GM23338 (cell line): ENCODE measurements around the gene ABAT. TPM values are rescaled to one million over a fixed set of nuclear protein-coding genes. Genes with fewer than 3 reads are reported as not detected.

Experiments used
- ATAC-seq: fragments of 200-7000 bp; cut with Tn5 transposase; 3 replicates; pipeline ENCODE4 v1.9.1; 2020
- DNase-seq: peaks from one replicate; pipeline ENCODE4 v3.0.0-alpha.2; 2015; ENCODE audit warnings: low spot score
- H2AFZ ChIP-seq: fragments of 200-600 bp; sonication (generic); 2 replicates; pipeline ENCODE4 v1.8.0; 2016; ENCODE audit warnings: antibody characterized with exemption, mild to moderate bottlenecking, moderate library complexity
- H3F3A ChIP-seq: fragments of 200-600 bp; sonication (generic); replicated peaks from 2 replicates; pipeline ENCODE4 v1.8.0; 2017; ENCODE audit warnings: antibody characterized with exemption, mixed run types, low read depth
- H3K27ac ChIP-seq: fragments of 200-600 bp; sonication (generic); 2 replicates; pipeline ENCODE4 v1.6.1; 2016; ENCODE audit warnings: low read depth
- H3K27me3 ChIP-seq: fragments of 200-600 bp; sonication (generic); 2 replicates; pipeline ENCODE4 v1.8.0; 2016; ENCODE audit warnings: mild to moderate bottlenecking, mixed run types, moderate library complexity; ENCODE audit not compliant: insufficient read depth
- H3K36me3 ChIP-seq: fragments of 200-600 bp; sonication (generic); 2 replicates; pipeline ENCODE4 v1.8.0; 2016; ENCODE audit warnings: mild to moderate bottlenecking; ENCODE audit not compliant: insufficient read depth
- H3K4me1 ChIP-seq: fragments of 200-600 bp; sonication (generic); 2 replicates; pipeline ENCODE4 v1.8.0; 2016; ENCODE audit warnings: mild to moderate bottlenecking, moderate library complexity; ENCODE audit not compliant: insufficient read depth
- H3K4me2 ChIP-seq: fragments of 200-600 bp; sonication (generic); 2 replicates; pipeline ENCODE4 v1.7.1; 2017; ENCODE audit warnings: mixed run types
- H3K4me3 ChIP-seq: fragments of 200-600 bp; sonication (generic); 2 replicates; pipeline ENCODE4 v1.6.1; 2016; ENCODE audit warnings: mixed run types
- H3K79me2 ChIP-seq: fragments of 200-600 bp; sonication (generic); replicated peaks from 2 replicates; pipeline ENCODE4 v1.8.0; 2017; ENCODE audit warnings: mild to moderate bottlenecking; ENCODE audit not compliant: insufficient read depth
- H3K9me2 ChIP-seq: fragments of 200-600 bp; sonication (generic); 2 replicates; pipeline ENCODE4 v1.8.0; 2017; ENCODE audit not compliant: insufficient read depth
- H4K20me1 ChIP-seq: fragments of 200-600 bp; sonication (generic); replicated peaks from 2 replicates; pipeline ENCODE4 v1.8.0; 2017; ENCODE audit warnings: mild to moderate bottlenecking; ENCODE audit not compliant: insufficient read depth
- H3K27ac Mint-ChIP-seq: 2 replicates; pipeline ENCODE4 v1.8.0; 2020; ENCODE audit warnings: inconsistent platforms, mild to moderate bottlenecking, moderate library complexity, mixed read lengths
- H3K27me3 Mint-ChIP-seq: 3 replicates; pipeline ENCODE4 v1.8.0; 2022; ENCODE audit warnings: low read depth, mild to moderate bottlenecking, moderate library complexity, mixed read lengths, inconsistent platforms; ENCODE audit not compliant: insufficient read depth, poor library complexity
- H3K36me3 Mint-ChIP-seq: 3 replicates; pipeline ENCODE4 v1.8.0; 2021; ENCODE audit warnings: low read depth, mild to moderate bottlenecking, inconsistent platforms, moderate library complexity, mixed read lengths
- H3K4me1 Mint-ChIP-seq: 3 replicates; pipeline ENCODE4 v1.8.0; 2020; ENCODE audit warnings: mild to moderate bottlenecking, inconsistent platforms, mixed read lengths
- H3K4me3 Mint-ChIP-seq: 3 replicates; pipeline ENCODE4 v1.8.0; 2021; ENCODE audit warnings: moderate library complexity, mild to moderate bottlenecking, inconsistent platforms, mixed read lengths
- H3K9me3 Mint-ChIP-seq: 3 replicates; pipeline ENCODE4 v1.8.0; 2020; ENCODE audit warnings: moderate library complexity, mild to moderate bottlenecking, inconsistent platforms, mixed read lengths
- EZH2 ChIP-seq: fragments of 200-600 bp; sonication (generic); IDR thresholded peaks from one replicate; pipeline ENCODE4 v1.8.0; 2017; ENCODE audit warnings: antibody characterized with exemption, mild to moderate bottlenecking, low read depth; ENCODE audit not compliant: unreplicated experiment
- EZH2phosphoT487 ChIP-seq: fragments of 200-600 bp; sonication (generic); IDR thresholded peaks from one replicate; pipeline ENCODE4 v1.8.1; 2018; ENCODE audit warnings: antibody characterized with exemption; ENCODE audit not compliant: unreplicated experiment
- NANOG ChIP-seq: IDR thresholded peaks from 2 replicates; pipeline ENCODE4 v1.6.1; 2016; ENCODE audit warnings: antibody characterized with exemption, borderline replicate concordance
- STAT1 ChIP-seq: IDR thresholded peaks from one replicate; pipeline ENCODE4 v1.6.1; 2016; ENCODE audit warnings: antibody characterized with exemption; ENCODE audit not compliant: unreplicated experiment
- ZNF114 ChIP-seq: fragments of 250-450 bp; sonication (Bioruptor Pico); IDR thresholded peaks from 2 replicates; pipeline ENCODE4 v1.5.0; 2020; ENCODE audit warnings: mild to moderate bottlenecking, moderate library complexity
- ZNF331 ChIP-seq: fragments of 250-450 bp; sonication (Bioruptor Pico); IDR thresholded peaks from 2 replicates; pipeline ENCODE4 v1.5.0; 2020; ENCODE audit warnings: low read depth, mild to moderate bottlenecking, moderate library complexity
- polyA plus RNA-seq: library from polyadenylated mRNA; unstranded; fragments of >200 nt; fragmentation: Nextera tagmentation; extraction: Ambion mirVana; gene quantifications from 2 replicates; pipeline ENCODE4 v1.2.1, GENCODE V29; 2016
- total RNA-seq: library from RNA; depleted of rRNA; stranded (reverse); fragments of >200 nt; shearing (Covaris generic); gene quantifications from 2 replicates; pipeline ENCODE4 v1.2.3, GENCODE V29; 2014
- TF ChIP-seq, protein P1 (sequence below): IDR thresholded peaks from one replicate; pipeline ENCODE4 v1.6.1; 2018; ENCODE audit warnings: antibody characterized with exemption; ENCODE audit not compliant: unreplicated experiment
- TF ChIP-seq, protein P2 (sequence below): IDR thresholded peaks from 2 replicates; pipeline ENCODE4 v1.6.1; 2016; ENCODE audit warnings: antibody characterized with exemption

Gene ABAT
- total and polyA plus RNA-seq, 2 experiments from 2014 or later, result 4.4 to 8.8 TPM

DNA sequence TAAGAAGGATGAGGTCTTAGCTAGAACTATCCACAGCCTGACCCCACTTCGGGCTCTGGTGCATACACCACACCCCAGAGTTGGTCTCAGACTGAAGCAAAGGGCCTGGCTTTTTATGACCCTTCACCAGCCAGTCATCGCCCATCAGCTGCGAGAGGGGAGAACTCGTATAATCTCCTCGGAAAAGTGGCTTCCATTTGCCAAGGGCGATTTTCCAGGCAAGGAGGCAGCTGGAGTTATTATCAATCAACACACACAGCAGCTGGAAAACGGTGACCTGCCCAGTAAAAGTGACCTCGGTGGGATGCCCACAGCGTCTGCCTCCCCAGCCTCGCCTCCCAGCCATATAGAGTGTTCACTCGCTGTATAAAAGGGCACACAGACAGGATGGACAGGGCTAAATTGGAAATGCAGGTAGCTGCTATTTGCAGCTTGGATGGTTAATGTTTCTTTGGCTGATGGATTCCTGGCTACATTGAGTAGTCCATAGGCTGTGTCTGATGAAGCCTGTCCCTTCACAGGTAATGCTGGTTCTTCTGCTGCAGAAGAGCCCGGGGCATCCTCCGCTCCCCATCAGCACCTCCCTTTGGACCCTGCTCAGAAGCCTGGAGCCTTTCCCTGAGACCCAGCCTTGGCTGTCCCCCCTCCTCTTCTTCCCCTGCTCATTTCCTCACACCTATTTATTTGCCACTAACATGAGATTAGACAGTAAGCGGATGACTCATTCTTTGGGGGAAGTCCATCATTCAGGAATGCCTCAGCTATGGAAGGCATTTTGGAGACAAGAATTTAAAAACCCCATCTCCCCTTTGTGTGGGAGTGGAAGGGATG, 77.3 kb downstream of the ABAT start (continued):
- TF ChIP-seq, protein P1, sequence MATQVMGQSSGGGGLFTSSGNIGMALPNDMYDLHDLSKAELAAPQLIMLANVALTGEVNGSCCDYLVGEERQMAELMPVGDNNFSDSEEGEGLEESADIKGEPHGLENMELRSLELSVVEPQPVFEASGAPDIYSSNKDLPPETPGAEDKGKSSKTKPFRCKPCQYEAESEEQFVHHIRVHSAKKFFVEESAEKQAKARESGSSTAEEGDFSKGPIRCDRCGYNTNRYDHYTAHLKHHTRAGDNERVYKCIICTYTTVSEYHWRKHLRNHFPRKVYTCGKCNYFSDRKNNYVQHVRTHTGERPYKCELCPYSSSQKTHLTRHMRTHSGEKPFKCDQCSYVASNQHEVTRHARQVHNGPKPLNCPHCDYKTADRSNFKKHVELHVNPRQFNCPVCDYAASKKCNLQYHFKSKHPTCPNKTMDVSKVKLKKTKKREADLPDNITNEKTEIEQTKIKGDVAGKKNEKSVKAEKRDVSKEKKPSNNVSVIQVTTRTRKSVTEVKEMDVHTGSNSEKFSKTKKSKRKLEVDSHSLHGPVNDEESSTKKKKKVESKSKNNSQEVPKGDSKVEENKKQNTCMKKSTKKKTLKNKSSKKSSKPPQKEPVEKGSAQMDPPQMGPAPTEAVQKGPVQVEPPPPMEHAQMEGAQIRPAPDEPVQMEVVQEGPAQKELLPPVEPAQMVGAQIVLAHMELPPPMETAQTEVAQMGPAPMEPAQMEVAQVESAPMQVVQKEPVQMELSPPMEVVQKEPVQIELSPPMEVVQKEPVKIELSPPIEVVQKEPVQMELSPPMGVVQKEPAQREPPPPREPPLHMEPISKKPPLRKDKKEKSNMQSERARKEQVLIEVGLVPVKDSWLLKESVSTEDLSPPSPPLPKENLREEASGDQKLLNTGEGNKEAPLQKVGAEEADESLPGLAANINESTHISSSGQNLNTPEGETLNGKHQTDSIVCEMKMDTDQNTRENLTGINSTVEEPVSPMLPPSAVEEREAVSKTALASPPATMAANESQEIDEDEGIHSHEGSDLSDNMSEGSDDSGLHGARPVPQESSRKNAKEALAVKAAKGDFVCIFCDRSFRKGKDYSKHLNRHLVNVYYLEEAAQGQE, result no peak
- TF ChIP-seq, protein P2, sequence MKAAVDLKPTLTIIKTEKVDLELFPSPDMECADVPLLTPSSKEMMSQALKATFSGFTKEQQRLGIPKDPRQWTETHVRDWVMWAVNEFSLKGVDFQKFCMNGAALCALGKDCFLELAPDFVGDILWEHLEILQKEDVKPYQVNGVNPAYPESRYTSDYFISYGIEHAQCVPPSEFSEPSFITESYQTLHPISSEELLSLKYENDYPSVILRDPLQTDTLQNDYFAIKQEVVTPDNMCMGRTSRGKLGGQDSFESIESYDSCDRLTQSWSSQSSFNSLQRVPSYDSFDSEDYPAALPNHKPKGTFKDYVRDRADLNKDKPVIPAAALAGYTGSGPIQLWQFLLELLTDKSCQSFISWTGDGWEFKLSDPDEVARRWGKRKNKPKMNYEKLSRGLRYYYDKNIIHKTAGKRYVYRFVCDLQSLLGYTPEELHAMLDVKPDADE, result no peak

DNA sequence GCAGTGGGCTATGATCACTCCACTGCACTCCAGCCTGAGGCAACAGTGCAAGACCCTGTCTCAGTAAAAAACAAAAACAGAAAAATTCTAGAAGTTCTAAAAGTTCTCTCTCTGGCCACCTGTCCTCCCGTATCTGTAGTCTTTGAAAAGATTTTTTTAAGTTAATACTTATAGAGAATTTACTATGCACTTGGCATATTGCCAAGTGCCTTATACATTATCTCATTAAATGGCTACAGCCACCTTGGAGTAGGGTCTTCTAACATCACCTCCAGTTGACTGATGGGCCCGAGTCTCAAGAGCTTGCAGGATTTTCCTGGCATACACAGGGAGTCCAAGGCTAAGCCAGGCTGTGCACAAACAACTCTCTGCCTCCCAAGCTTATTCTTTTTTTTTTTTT, 78.3 kb downstream of the ABAT start:
- no peaks in the 10 kb centered on the region for H3K79me2 ChIP-seq
- no peaks in the 10 kb centered on the region for H3K4me1 ChIP-seq
- no peak overlapping the region for H3K4me3 ChIP-seq
- no peaks in the 10 kb centered on the region for H3K36me3 ChIP-seq
- no peak for TF ChIP-seq ZNF114 (CRISPR knock-in tag)
- TF ChIP-seq EZH2, result no peak
- TF ChIP-seq EZH2phosphoT487, result no peak
- no peak for TF ChIP-seq ZNF331 (CRISPR knock-in tag)
- no peak for TF ChIP-seq NANOG
- TF ChIP-seq, protein P1, result no peak
- TF ChIP-seq STAT1, result no peak
- H3F3A ChIP-seq, result no peaks in the 10 kb centered on the region
- Mint-ChIP-seq H3K27me3 (no peaks in the 10 kb centered on the region), H3K4me3 (no peak overlapping the region), H3K27ac (no peak overlapping the region), H3K9me3 (no peaks in the 10 kb centered on the region), H3K36me3 (no peaks in the 10 kb centered on the region), H3K4me1 (no peaks in the 10 kb centered on the region)
- H3K9me2 ChIP-seq, result no peaks in the 10 kb centered on the region
- H3K27ac ChIP-seq, result no peak overlapping the region
- DNase-seq, result no peak
- no peaks in the 10 kb centered on the region for H4K20me1 ChIP-seq
- no peaks in the 10 kb centered on the region for H3K27me3 ChIP-seq
- H2AFZ ChIP-seq, result no peak overlapping the region
- ATAC-seq, result no peak
- no peak overlapping the region for H3K4me2 ChIP-seq
